C1 segment of cervical spinal cord (tissue), 14 donors: ENCODE measurements around the gene PIWIL4.

Experiments
- DNase-seq, 14 donors: peaks; one replicate each; lab custom pipeline; 2025; lab: John Stamatoyannopoulos, UW

Gene PIWIL4

GRCh38 chr11:94662065-94662779 is 95.1 kb downstream of the PIWIL4 start:
- no peak for DNase-seq

DNA sequence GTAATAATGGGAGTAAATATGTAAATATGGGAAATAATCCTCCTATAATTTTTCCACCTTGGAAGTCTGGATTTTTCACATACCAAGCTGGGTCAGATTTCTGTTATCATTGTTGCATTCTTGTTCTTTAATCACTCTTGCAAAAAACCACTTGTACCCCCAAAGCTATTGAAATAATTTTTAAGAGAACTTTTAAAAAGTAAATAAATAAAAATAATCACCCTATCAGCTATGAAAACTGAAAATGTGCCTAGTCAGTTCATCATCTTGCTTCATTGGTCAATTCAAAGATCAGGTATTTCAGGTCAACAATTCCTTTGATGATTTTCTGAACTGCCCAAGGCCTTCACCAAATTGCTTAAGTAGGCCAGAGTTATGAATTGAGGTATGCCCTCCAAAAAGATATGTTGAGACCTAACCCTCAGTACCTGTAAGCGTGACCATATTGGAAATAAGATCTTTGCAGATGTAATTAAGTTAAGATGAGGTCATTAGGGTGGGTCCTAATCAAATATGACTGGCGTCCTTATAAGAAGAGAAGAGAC is 95.8 kb downstream of the PIWIL4 start:
- no peak for DNase-seq

GRCh38 chr11:94664346-94664745 is 97.2 kb downstream of the PIWIL4 start:
- DNase-seq, result no peak

DNA sequence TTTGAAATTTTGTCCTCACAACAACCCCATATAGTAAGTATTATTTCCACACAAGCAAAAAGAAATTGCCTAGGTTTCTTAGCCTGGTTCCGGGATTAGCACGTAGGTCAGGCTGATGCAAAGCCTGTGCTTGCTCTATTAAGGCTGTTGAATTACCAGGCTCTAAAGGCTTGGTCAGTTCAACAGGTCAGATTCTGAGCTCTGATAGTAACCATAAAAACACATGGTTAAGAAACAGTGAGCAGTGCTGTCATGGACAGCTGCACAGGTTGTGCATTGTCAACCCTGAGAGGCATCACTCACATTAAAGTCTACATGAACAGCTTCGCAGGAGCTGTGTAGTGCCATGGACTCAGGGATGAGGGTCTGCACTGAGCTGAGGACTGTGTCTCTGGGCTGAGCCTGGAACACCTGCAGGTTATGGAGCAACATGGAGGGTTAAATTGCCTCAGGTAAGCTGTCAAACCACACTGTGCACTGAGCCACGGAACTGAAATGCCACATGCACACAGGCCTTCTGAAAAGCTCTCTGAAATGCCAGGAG is 98.0 kb downstream of the PIWIL4 start:
- no peak for DNase-seq

DNA sequence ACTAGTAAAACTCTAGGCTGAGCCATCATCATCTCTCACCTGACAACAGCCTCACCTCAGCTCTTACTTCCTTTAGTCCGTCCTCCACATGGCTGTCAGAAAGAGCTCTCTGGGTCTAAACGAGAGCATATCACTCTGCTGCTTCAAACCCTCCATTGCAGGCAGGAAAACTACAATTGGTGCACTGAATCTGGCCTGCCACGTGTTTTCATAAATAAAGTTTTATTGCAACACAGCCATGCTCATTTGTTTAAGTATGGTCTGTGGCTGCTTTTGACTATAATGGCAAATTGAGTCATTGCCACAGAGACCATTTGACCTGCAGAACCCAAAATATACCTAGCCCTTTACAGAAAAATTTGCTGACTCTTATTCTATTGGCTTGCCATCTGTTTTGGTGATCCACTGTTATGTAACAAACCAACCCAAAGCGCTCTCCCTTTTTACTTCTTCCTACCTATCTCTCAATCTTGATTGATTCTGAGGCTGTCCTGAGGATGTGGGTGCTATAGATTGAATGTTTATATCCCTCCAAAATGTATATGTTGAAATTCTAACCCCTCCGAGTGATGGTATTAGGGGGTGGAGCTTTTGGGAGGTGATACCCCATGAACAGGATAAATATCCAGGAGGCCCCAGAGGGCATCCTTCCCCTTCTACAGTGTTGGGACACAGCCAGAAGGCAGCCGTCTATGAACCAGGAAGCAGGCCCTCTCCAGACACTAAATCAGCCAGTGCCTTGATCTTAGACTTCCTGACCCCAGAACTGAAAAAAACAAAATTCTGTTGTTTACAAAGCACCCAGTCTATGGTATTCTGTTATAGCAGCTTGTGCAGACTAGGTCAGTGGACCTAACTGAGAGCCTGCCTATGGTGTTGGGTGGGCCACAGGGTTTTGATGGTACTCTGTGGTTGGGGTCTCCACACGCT is 99.9 kb downstream of the PIWIL4 start:
- no peak for DNase-seq

- no peak for DNase-seq
Measured at GRCh38 chr11:94668212-94668793, 101.1 kb downstream of the PIWIL4 start.

GRCh38 chr11:94669023-94669422 is 101.9 kb downstream of the PIWIL4 start:
- DNase-seq, result peak in 1 of 14 donors; percentile 35
